ENCODE data around the gene GAB2. TPM values are rescaled to one million over a fixed set of nuclear protein-coding genes. Genes with fewer than 3 reads are reported as not detected.
A peak's percentile ranks its signal among the peaks of the same experiment; 100 is the strongest.

The GAB2 gene
- total and polyA plus RNA-seq, 2 experiments from 2014 or later: 4.9 to 10.2 TPM

GRCh38 chr11:78349624-78350023 lies 68.0 kb downstream of the GAB2 start:
- H3K4me3 ChIP-seq: no peak overlapping the region
- peaks cover 69% of the 10 kb centered on the region for H3K79me2 ChIP-seq
- no peak overlapping the region for H2AFZ ChIP-seq
- H3K4me2 ChIP-seq: peak overlapping the region; percentile 57
- H3K27ac ChIP-seq: peak overlapping the region; percentile 79
- H4K20me1 ChIP-seq (ENCODE audit: insufficient read depth, poor library complexity, severe bottlenecking): no peaks in the 10 kb centered on the region
- H3K9me2 ChIP-seq (replicated peaks; ENCODE audit: insufficient read depth): no peaks in the 10 kb centered on the region
- H3K27me3 ChIP-seq: no peaks in the 10 kb centered on the region
- WGBS (ENCODE audit: low lambda C conversion rate, missing lambda C conversion rate): 60% methylated on average over 3 of the region's 3 CpGs
- TF ChIP-seq EZH2phosphoT487 (IDR thresholded peaks at IDR 0.05; ENCODE audit: low read depth, severe bottlenecking, unreplicated experiment) (no peak), CTCF (IDR thresholded peaks at IDR 0.05; ENCODE audit: poor library complexity) (no peak), EZH2 (IDR thresholded peaks at IDR 0.05; ENCODE audit: borderline replicate concordance) (no peak)
- H3K9me3 ChIP-seq (ENCODE audit: low read depth): no peaks in the 10 kb centered on the region
- peaks cover 26% of the 10 kb centered on the region for H3K4me1 ChIP-seq (ENCODE audit: insufficient read depth)
- H3K36me3 ChIP-seq (replicated peaks; ENCODE audit: insufficient read depth, low read depth): no peaks in the 10 kb centered on the region
- DNase-seq (ENCODE audit: low spot score): no peak

- peak overlapping the region; percentile 79 for H3K27ac ChIP-seq
- H3K9me2 ChIP-seq (replicated peaks; ENCODE audit: insufficient read depth): no peaks in the 10 kb centered on the region
- H4K20me1 ChIP-seq (ENCODE audit: insufficient read depth, poor library complexity, severe bottlenecking): no peaks in the 10 kb centered on the region
- H3K4me3 ChIP-seq: no peak overlapping the region
- no peaks in the 10 kb centered on the region for H3K36me3 ChIP-seq (replicated peaks; ENCODE audit: insufficient read depth, low read depth)
- peaks cover 21% of the 10 kb centered on the region for H3K4me1 ChIP-seq (ENCODE audit: insufficient read depth)
- WGBS (ENCODE audit: low lambda C conversion rate, missing lambda C conversion rate): 63% methylated on average over 3 of the region's 3 CpGs
- no peaks in the 10 kb centered on the region for H3K27me3 ChIP-seq
- H2AFZ ChIP-seq: no peak overlapping the region
- peaks cover 72% of the 10 kb centered on the region for H3K79me2 ChIP-seq
- no peak for DNase-seq (ENCODE audit: low spot score)
- no peak for TF ChIP-seq CTCF (IDR thresholded peaks at IDR 0.05; ENCODE audit: poor library complexity)
- TF ChIP-seq EZH2phosphoT487 (IDR thresholded peaks at IDR 0.05; ENCODE audit: low read depth, severe bottlenecking, unreplicated experiment): no peak
- TF ChIP-seq EZH2 (IDR thresholded peaks at IDR 0.05; ENCODE audit: borderline replicate concordance): no peak
- H3K4me2 ChIP-seq: peak overlapping the region; percentile 57
- H3K9me3 ChIP-seq (ENCODE audit: low read depth): no peaks in the 10 kb centered on the region
Measured at GRCh38 chr11:78349114-78349513, 68.5 kb downstream of the GAB2 start.

GRCh38 chr11:78347956-78348355 lies 69.7 kb downstream of the GAB2 start:
- Histone ChIP-seq H3K9me2 (replicated peaks; ENCODE audit: insufficient read depth) (no peaks in the 10 kb centered on the region), H3K79me2 (peaks cover 67% of the 10 kb centered on the region), H3K27me3 (no peaks in the 10 kb centered on the region), H3K27ac (no peak overlapping the region), H3K9me3 (ENCODE audit: low read depth) (no peaks in the 10 kb centered on the region), H3K4me1 (ENCODE audit: insufficient read depth) (peaks cover 21% of the 10 kb centered on the region), H3K4me3 (no peak overlapping the region), H2AFZ (no peak overlapping the region), H4K20me1 (ENCODE audit: insufficient read depth, poor library complexity, severe bottlenecking) (no peaks in the 10 kb centered on the region), H3K36me3 (replicated peaks; ENCODE audit: insufficient read depth, low read depth) (no peaks in the 10 kb centered on the region), H3K4me2 (no peak overlapping the region)
- no peak for DNase-seq (ENCODE audit: low spot score)
- TF ChIP-seq EZH2phosphoT487 (IDR thresholded peaks at IDR 0.05; ENCODE audit: low read depth, severe bottlenecking, unreplicated experiment) (no peak), EZH2 (IDR thresholded peaks at IDR 0.05; ENCODE audit: borderline replicate concordance) (no peak), CTCF (IDR thresholded peaks at IDR 0.05; ENCODE audit: poor library complexity) (no peak)

GRCh38 chr11:78346799-78347198 lies 70.8 kb downstream of the GAB2 start:
- DNase-seq (ENCODE audit: low spot score): no peak
- H3K4me1 ChIP-seq (ENCODE audit: insufficient read depth): peaks cover 21% of the 10 kb centered on the region
- no peak overlapping the region for H2AFZ ChIP-seq
- H3K27me3 ChIP-seq: no peaks in the 10 kb centered on the region
- H3K36me3 ChIP-seq (replicated peaks; ENCODE audit: insufficient read depth, low read depth): no peaks in the 10 kb centered on the region
- no peaks in the 10 kb centered on the region for H3K9me3 ChIP-seq (ENCODE audit: low read depth)
- no peak for TF ChIP-seq CTCF (IDR thresholded peaks at IDR 0.05; ENCODE audit: poor library complexity)
- TF ChIP-seq EZH2 (IDR thresholded peaks at IDR 0.05; ENCODE audit: borderline replicate concordance): no peak
- TF ChIP-seq EZH2phosphoT487 (IDR thresholded peaks at IDR 0.05; ENCODE audit: low read depth, severe bottlenecking, unreplicated experiment): no peak
- H3K9me2 ChIP-seq (replicated peaks; ENCODE audit: insufficient read depth): no peaks in the 10 kb centered on the region
- no peak overlapping the region for H3K4me2 ChIP-seq
- no peaks in the 10 kb centered on the region for H4K20me1 ChIP-seq (ENCODE audit: insufficient read depth, poor library complexity, severe bottlenecking)
- no peak overlapping the region for H3K27ac ChIP-seq
- peaks cover 60% of the 10 kb centered on the region for H3K79me2 ChIP-seq
- no peak overlapping the region for H3K4me3 ChIP-seq
- 47% methylated on average over 1 of the region's 1 CpG for WGBS (ENCODE audit: low lambda C conversion rate, missing lambda C conversion rate)

All from hepatocyte (in vitro differentiated cells).